HG03439 (cell line): ENCODE results near the gene OAS1.

Source experiments
- ATAC-seq: cut with Tn5 transposase; IDR thresholded peaks from one replicate; pipeline ENCODE4 v1.9.1; 2021; ENCODE audit warnings: mild to moderate bottlenecking, moderate library complexity; ENCODE audit not compliant: unreplicated experiment

OAS1 gene

DNA sequence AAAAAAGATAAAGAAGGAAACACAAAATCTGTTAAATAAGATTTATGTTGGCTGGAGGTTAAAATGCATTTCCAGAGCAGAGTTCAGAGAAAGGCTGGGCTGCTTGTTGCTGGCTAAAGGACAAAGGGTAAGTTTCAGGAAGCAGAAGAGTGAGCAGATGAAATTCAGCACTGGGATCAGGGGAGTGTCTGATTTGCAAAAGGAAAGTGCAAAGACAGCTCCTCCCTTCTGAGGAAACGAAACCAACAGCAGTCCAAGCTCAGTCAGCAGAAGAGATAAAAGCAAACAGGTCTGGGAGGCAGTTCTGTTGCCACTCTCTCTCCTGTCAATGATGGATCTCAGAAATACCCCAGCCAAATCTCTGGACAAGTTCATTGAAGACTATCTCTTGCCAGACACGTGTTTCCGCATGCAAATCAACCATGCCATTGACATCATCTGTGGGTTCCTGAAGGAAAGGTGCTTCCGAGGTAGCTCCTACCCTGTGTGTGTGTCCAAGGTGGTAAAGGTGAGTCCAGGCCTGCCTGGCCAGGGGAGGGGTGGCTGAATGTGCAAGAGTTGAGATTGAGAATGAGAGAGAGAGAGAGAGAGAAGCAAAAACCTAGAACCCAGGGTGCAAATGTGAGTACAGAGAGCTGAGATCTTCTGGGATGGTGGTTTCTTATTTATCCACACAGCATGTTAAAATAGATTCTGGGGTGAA, at the start of gene OAS1:
Gene OAS1 (plus strand): TSS at position 251 of the 703 bp plus-strand sequence. CDS start 78 bp downstream, at position 329.
- peak; percentile 62 for ATAC-seq

DNA sequence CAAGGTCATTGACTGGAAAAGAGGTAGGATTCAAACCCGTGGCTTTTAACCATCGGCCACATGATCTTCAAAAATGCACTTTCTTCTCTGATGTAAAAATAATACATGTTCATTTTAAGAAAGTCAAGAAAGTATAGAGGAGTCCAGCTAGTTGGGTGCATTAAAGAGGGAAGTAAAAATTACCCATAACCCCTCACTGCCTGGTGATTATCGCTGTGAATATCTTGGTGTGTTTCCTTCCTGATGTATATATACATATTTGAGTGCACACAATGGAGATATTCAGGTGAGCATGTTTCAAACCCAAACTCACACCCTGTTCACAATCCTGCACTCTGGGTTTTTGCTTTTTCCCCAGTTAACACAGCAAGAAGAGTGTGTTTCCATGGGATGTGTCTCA, 47.5 kb upstream of the OAS1 start:
- ATAC-seq, result no peak

GRCh38 chr12:112860181-112860580, 46.6 kb upstream of the OAS1 start:
- no peak for ATAC-seq

DNA sequence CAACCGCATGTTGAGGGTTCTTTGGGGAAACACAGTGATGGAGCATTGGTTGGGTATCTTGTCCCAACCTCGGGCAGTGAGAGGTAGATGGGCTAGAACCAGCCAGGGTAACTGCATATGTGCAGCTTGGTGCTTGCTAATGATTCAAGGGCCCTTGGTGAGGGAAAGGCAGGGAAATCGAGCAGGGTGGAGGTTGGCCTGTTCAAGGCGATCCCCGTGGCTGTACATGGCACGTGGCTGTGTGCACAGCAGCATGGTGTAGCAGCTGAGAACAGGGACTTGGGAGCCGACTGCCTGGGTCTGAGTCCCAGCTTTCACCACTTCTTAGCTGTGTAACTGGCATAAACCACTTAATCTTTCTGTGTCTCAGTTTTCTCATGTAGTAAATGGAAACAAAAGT, 45.5 kb upstream of the OAS1 start:
- no peak for ATAC-seq

DNA sequence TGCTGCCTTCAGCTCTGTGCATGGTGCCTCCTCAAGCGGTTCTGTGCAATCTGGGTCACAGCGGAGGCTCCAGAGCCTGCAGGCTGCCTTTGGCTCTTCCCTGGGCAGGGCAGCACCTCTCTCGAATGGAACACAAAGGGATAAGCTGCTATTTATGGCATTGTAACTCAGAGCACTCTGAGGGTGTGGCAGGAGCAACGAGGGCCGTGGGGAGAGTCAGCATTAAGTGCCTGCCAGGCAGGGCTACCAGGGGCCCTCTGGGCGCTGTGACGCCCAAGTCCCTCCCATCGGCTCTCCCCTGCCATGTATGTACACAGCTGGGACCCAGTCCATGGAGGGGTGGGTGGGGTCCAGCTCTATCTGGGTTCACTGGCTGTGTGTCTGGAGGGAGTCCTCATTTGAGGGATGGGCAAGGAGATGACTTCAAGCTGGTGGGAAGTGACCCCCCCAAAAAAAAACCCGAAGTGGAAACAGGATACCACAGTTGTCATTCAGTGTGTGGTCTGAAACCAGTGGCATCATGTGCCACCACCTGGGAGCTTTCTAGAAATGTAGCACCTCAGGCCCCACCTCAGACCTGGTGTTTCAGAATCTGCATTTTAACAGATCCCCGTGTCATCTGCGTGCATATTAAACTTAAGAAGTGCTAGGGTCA, 44.0 kb upstream of the OAS1 start:
- ATAC-seq, result no peak

DNA sequence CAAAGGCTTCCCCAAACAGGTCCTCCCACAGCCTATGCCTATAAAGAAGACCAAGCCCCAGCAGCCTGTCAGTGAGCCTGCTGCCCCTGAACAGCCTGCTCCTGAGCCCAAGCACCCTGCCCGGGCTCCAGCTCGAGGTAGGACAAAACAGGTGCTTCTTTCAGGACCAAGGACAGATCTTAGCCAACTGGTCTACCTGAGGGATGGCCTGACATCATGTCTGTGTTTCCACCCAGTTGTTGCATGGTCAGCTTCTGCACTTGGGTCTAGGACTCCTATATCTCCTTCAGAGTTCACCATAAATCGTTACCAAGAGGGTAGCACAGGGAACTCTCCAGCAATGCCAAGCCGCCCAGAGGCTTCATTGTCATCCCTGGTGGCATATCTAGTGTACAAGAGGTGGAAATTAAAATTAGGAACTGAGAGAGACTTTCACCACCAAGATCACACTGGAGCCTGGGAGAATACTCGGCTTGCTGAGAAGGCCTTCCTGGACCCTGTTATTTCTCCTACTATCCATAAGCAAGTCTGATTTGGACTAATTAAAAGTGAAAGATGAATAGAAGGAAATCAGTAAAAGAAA, 38.2 kb upstream of the OAS1 start:
- ATAC-seq, result no peak

DNA sequence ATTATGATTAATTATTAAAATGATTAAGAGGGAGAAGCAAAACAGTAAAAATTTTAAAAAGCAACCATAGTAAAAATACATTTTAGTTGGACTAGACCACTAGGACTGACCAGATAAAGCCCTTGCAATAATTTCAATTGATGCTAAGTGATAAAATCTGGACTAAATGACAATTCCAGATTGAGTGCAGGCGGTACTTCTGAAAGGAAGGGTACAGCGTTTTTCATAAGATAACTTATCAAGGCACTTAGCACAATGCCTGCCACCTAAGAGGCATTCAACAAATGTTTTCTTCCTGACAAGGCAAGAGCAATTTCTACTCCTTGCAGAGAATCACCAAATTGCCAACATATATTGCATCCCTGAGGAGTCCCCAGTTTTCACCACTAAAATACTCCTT, 37.7 kb upstream of the OAS1 start:
- no peak for ATAC-seq

DNA sequence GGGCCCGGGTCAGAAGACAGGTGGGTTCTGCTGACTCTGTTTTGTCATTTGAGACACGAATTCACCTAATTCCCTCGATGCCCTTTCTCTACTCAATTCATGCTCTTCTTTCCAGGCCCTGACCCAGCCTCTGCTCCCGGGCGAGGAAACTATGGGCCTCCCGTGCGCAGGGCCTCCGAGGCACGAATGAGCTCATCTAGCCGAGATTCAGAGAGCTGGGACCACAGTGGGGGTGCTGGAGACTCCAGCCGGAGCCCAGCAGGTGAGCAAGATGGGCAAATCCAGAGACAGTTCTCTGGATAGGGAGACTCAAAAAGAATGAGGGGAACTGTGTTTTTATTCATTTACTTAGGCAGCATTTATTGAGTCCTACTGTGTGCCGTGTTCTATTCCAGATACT, 37.0 kb upstream of the OAS1 start:
- ATAC-seq, result no peak

DNA sequence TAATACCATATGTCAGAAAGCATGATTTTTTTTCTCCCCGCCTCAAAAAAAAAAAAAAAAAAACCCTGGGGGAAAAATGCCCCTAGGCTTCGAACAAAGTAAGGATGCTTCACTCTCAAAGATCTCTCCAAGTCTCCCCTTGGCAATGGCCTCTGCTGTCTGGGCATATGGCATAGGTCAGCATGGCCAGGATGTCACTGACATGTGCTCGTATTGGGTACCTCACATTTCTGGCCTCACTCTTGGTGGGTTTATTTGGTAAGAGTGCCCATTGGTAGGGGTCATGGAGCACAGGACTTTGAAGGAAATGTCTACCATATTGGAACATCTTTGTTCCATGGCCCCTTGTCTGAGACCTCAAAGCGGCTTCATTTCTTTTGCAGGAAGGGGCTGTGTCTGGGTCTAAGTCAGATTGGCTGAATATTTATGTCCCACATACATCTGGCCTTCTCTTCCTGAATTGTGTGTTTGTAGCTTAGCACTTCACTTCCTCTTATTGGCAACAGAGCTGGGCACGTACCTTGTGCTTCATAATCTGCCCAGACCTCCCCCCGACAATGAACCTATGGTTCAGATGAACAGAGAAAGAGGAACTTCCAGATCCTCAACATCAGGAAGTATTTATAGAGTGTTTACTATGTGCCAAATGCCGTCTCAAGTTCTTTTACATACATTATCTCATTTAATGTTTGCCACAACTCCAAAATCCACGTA, 36.3 kb upstream of the OAS1 start:
- ATAC-seq, result no peak

DNA sequence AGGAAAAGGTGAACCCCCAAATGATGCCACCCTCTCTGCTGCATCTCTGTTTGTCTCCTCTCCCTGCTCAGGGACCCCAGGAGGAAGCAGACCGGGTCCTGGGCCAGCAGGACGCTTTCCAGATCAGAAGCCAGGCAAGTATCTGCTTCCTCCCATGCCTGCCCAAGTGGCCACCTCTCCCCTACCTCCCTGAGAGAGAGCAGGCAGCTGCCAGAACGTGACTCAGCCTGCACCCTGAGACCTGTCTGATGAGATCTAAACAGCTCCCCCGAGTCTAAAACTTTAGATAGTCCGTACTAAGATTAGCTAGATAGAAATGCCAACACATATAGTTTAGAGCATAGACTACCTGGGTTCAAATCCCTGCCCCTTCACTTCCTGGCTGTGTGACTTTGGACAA, 31.2 kb upstream of the OAS1 start:
- no peak for ATAC-seq

DNA sequence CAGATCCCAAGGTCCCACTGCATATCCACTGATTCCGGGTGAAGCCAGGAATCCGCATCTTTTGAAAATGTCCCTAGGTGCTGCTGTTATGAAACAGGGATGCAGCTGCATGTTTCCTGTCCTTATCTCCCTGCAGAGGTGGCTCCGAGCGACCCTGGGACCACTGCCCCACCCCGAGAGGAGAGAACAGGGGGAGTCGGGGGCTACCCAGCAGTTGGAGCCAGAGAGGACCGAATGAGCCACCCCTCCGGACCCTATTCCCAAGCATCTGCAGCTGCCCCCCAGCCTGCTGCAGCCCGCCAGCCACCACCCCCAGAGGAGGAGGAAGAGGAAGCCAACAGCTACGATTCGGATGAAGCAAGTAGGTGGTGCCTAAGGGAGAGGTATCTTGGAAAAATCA, 30.3 kb upstream of the OAS1 start:
- no peak for ATAC-seq

DNA sequence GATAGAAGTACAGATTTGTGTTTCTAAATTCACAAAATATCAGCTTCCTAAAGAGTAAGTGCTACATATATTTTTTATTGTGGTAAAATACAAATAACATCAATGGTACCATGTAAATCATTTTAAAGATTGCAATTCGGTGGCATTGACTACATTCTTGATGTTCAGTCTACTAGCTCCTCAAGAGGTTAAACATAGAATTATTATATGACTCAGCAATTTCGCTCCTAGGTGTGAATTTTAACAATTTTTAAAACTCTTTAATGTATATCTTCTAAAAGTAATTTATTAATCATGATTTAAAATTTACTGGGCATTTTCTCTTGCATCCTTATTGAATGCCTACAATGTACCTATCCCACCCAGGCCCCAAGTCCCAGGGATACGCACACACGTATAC, 29.8 kb upstream of the OAS1 start:
- ATAC-seq, result no peak

DNA sequence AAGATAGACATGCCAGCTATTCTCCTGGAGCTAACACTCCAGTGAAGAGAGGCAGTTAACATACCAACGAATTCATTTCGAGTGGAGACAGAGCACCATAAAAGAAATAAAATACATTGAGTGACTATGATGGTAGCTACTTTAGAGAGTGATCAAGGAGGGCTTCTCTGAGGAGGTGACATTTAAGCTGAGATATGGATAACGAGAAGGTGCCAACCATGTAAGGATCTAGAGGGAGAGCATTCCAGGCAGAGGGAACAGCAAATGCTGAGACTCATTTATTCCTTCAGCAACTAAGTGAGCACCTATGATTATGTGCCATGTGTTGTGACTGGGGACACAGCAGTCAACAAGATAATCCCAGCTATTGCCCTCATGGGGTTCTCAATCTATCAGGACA, 28.3 kb upstream of the OAS1 start:
- no peak for ATAC-seq

DNA sequence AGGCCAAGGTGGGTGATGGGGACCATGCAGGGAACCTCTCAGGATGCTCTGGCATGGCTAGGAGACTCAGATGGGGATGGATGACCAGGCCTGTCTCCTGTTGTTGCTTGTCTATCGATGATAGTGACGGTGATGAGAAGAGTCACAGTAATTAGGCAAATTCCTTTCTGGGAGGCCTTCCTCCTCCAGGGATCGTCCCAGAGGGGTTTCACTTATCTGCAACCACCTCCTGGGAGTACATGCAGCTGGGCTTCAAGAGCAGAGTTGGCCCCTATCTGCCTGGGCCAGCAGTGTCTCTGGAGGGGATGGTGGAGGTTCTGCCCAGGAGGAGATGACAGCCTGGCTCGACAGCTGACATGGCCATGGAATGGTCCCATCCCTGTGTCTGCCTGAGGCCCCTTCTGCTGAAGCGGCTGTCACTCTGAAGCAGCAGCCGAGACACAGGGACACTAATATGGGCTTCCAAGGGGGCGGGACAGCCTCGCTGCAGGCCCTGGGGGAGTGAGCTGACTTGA, 27.5 kb upstream of the OAS1 start:
- no peak for ATAC-seq

- no peak for ATAC-seq
Measured at GRCh38 chr12:112881602-112882001, 25.2 kb upstream of the OAS1 start.

DNA sequence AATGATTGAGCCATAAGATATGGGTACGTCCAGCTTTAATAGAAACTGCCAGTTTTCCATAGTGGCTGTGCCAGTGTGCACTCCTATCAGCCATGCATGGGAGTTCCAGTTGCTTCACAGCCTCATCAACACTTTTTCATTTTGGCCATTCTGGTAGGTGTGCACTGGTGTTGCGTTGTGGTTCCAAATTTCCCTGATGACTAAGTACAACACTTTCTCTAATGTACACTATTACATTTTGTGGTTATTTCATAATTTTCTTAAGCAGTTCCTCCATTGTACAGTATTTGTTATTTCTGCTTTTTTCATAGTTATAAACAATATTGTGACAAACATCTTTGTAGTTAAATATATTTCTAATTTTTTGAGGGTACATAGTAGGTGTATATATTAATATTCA, 21.5 kb upstream of the OAS1 start:
- no peak for ATAC-seq

GRCh38 chr12:112887550-112887949, 19.2 kb upstream of the OAS1 start:
- no peak for ATAC-seq

- ATAC-seq, result no peak
Measured at GRCh38 chr12:112891093-112892024, 15.4 kb upstream of the OAS1 start.

- no peak for ATAC-seq
Measured at GRCh38 chr12:112892856-112893255, 13.9 kb upstream of the OAS1 start.

DNA sequence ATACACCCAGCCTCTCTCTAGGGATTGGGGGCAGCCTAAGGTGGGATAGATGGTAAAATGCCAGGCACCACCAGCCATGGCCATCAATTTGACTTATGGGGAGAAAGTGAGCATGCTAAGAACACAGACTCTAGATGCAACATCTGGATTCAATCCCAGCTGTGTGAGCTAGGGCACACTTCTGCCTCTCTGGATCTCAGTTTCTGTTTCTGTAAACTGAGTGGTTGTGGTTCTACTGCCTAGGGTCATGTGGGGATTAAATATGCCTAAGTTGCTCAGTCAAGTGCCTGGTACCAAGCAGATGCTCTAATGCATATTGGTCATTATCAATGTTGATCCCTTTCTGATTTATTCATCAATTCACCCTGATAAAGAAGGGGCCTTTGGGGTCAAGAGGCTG, 12.6 kb upstream of the OAS1 start:
- ATAC-seq, result no peak

DNA sequence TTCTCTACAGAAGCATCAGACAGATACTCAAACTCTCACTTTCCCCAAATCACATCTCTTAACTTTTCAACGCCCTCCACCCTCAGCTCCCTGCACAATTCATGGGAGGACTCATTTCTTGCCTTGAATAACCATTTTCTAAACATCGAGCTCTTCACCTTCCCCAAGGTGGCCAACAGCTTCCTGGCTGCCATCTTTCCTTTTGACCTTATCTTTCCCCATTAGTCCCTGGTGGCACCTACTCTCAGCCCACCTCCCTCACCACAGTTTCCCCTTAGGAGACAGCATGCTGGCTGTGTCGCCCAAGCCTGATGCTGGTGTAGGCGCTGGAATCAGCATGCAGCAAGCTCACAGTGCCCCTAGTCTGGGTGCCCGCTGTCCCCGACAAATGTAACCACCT, 8.4 kb upstream of the OAS1 start:
- no peak for ATAC-seq
